ENCODE data around the gene TTLL13. TPM values are rescaled to one million over a fixed set of nuclear protein-coding genes. Genes with fewer than 3 reads are reported as not detected.
A peak's percentile ranks its signal among the peaks of the same experiment; 100 is the strongest.

Gene TTLL13
- total RNA-seq, 1 experiment from 2014 or later, result 1.0 TPM

DNA sequence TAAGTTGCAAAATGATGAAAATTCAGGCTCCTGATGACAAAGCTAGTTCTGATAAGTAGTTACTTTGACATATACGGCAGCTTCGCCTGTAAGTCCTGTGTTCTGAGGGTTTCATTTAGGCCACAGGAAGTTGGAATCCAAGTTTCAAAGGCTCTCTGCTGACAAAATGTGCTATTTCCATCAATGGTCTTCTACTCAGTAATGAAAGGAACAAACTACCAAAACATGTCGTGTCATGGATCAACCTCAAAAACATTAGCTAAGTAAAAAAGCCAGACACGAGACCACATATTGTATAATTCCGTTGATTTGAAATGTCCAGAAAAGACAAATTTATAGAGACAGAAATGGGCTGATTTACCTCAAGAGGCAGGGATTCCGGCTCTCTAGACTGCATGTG lies 38.6 kb downstream of the TTLL13 start:
- Histone ChIP-seq H3K9me3 (ENCODE audit: control insufficient read depth in 1 of 2, insufficient read depth in 1 of 2, low read depth in 1 of 2, low read length in 2 of 2) (no peaks in the 10 kb centered on the region), H3K79me2 (ENCODE audit: insufficient read depth, low read length) (no peaks in the 10 kb centered on the region), H3K9me2 (ENCODE audit: insufficient read depth) (no peaks in the 10 kb centered on the region), H3K4me1 (ENCODE audit: control insufficient read depth in 1 of 2, insufficient read depth in 2 of 2, low read length in 2 of 2) (peaks cover 4 to 13% of the 10 kb centered on the region in 2 experiments; a peak in 3 of 4 replicates), H2AFZ (ENCODE audit: low read depth, low read length, poor library complexity, severe bottlenecking) (no peak overlapping the region), H4K20me1 (ENCODE audit: insufficient read depth) (no peaks in the 10 kb centered on the region), H3K4me2 (ENCODE audit: low read length) (no peak overlapping the region), H3K27ac (ENCODE audit: low read depth, low read length) (no peak overlapping the region), H3K27me3 (ENCODE audit: insufficient read depth, low read length) (no peaks in the 10 kb centered on the region), H3K4me3 (replicated peaks in 1 of 2; ENCODE audit: low read depth in 1 of 2, low read length in 2 of 2) (no peak overlapping the region), H3K9ac (ENCODE audit: low read length) (no peak overlapping the region), H3K36me3 (ENCODE audit: control insufficient read depth in 1 of 2, insufficient read depth in 2 of 2, low read length in 2 of 2) (no peaks in the 10 kb centered on the region)
- DNase-seq (ENCODE audit: low read depth, low spot score) (no peak), ATAC-seq (no peak)
- intact Hi-C loops (cut with micrococcal nuclease), result no loop called here
- BruUV-seq (replicated peaks), result no TSS peak
- ChIA-PET RAD21 (ENCODE audit: low non-redundant PET in 1 of 2, low total read pairs in 2 of 2, uncharacterized antibody in 2 of 2, unreplicated experiment in 2 of 2) (no interaction called here), CTCF (interaction anchor here (1.4 to 2.5 kb wide), 2 partner anchors 14 to 54 kb away, joined by 3 to 8 read pairs; partner anchors contain the start of genes CIB1 and GDPGP1), POLR2A (no interaction called here)
- TF ChIP-seq POLR2A (IDR thresholded peaks at IDR 0.05; ENCODE audit: borderline replicate concordance, extremely low read depth, insufficient read depth, insufficient read length), result no peak
- no peak for TF ChIP-seq EGR1 (IDR thresholded peaks at IDR 0.05; ENCODE audit: low read depth)
- no peak for TF ChIP-seq RAD21 (IDR thresholded peaks at IDR 0.05; ENCODE audit: low read depth)
- TF ChIP-seq JUND (IDR thresholded peaks at IDR 0.05), result no peak
- TF ChIP-seq CEBPB (IDR thresholded peaks at IDR 0.05; ENCODE audit: low read depth), result no peak

DNA sequence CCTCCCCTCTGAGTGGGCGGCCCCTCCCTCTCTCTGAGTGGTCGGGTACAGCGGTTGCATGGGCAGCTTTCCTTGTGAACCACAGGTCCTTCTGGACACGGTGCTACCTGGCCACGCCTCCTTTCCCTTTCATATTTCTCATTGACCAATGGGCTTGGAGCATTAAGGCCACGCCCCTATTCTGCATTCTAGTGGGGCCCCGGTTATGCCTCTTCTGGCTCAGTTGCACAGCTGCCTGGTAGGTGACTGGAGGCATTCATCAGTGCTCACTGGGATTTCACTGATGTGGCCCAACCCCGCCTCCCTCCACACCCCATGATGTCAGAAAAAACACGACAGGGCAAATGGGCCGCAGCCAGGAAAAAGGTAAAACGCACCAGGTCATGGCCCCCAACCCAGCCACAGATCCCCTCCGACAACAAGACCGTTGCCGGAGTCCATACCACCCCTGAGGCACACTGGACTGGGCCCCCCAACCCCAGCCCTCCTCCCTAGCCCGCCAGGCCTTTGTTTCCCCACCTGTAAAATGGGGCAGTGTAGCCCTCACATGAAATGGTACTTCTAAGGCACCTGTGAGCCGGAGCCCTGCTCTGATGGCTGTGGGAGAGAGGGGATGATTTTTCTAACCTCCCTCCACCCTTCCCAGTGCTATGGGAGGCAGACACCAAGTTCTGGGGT lies 42.5 kb downstream of the TTLL13 start:
- no TSS peak for BruUV-seq (replicated peaks)

More for the DNA sequence above, 42.5 kb downstream of the TTLL13 start:
- Histone ChIP-seq H3K9me2 (ENCODE audit: insufficient read depth) (no peaks in the 10 kb centered on the region), H3K9me3 (ENCODE audit: control insufficient read depth in 1 of 2, insufficient read depth in 1 of 2, low read depth in 1 of 2, low read length in 2 of 2) (no peaks in the 10 kb centered on the region), H3K27me3 (ENCODE audit: insufficient read depth, low read length) (no peaks in the 10 kb centered on the region), H4K20me1 (ENCODE audit: insufficient read depth) (no peaks in the 10 kb centered on the region), H3K36me3 (ENCODE audit: control insufficient read depth in 1 of 2, insufficient read depth in 2 of 2, low read length in 2 of 2) (no peaks in the 10 kb centered on the region), H3K9ac (ENCODE audit: low read length) (no peak overlapping the region), H2AFZ (ENCODE audit: low read depth, low read length, poor library complexity, severe bottlenecking) (peak overlapping the region; percentile 68), H3K4me3 (replicated peaks in 1 of 2; ENCODE audit: low read depth in 1 of 2, low read length in 2 of 2) (no peak overlapping the region), H3K27ac (ENCODE audit: low read depth, low read length) (no peak overlapping the region), H3K4me1 (ENCODE audit: control insufficient read depth in 1 of 2, insufficient read depth in 2 of 2, low read length in 2 of 2) (peaks cover 7 to 24% of the 10 kb centered on the region in 2 experiments; a peak in 3 of 4 replicates), H3K79me2 (ENCODE audit: insufficient read depth, low read length) (no peaks in the 10 kb centered on the region), H3K4me2 (ENCODE audit: low read length) (peak overlapping the region; percentile 14)
- ATAC-seq (peak; percentile 58), DNase-seq (ENCODE audit: low read depth, low spot score) (peak; percentile 71)
- RAD21 ChIA-PET (ENCODE audit: low non-redundant PET in 1 of 2, low total read pairs in 2 of 2, uncharacterized antibody in 2 of 2, unreplicated experiment in 2 of 2), result interaction anchor here in 1 of 2 experiments (0.6 kb wide), 1 partner anchor 220 kb away, joined by 4 read pairs; no protein-coding TSS in a partner anchor
- CTCF ChIA-PET, result interaction anchor here (0.8 to 2.9 kb wide), 4 partner anchors 9 to 191 kb away, joined by 3 to 16 read pairs (median 4); no protein-coding TSS in a partner anchor
- TF ChIP-seq REST (IDR thresholded peaks at IDR 0.05; ENCODE audit: low read depth), result no peak
- TF ChIP-seq POLR2AphosphoS5 (IDR thresholded peaks at IDR 0.05; ENCODE audit: low read depth, low read length), result peak; percentile 47
- POLR2A ChIA-PET, result interaction anchor here (0.6 to 1.7 kb wide), 4 partner anchors 9 to 621 kb away, joined by 3 to 5 read pairs (median 4); no protein-coding TSS in a partner anchor
- intact Hi-C loops (cut with micrococcal nuclease), result loop anchor here (10.0 kb wide), 1 partner anchor 403 kb away; no protein-coding TSS in a partner anchor
